Right lobe of liver (tissue), 6 donors: ENCODE data around the gene ANKS1B. TPM values are rescaled to one million over a fixed set of nuclear protein-coding genes. Genes with fewer than 3 reads are reported as not detected.

Experiments
- ATAC-seq, 4 donors: fragments of 200-7000 bp; cut with Tn5 transposase; one replicate each; pipeline ENCODE4 v1.9.1; 2020; ENCODE audit warnings: mild to moderate bottlenecking in 4 of 4, moderate library complexity in 4 of 4
- DNase-seq, 3 donors: peaks; one replicate each; pipeline ENCODE4 v3.0.0-alpha.2; 2020
- H3K27ac ChIP-seq, 3 donors: fragments of 200-600 bp; one replicate each; pipeline ENCODE4 v1.8.0; 2022
- H3K27me3 ChIP-seq, 2 donors: fragments of 200-600 bp; one replicate each; pipeline ENCODE4 v1.8.0; 2022
- H3K36me3 ChIP-seq, 4 donors: fragments of 200-600 bp; sonication (generic) in 1 of 4; one replicate each; pipeline versions ENCODE4 v1.5.1 to v1.8.0; 2017 to 2022; ENCODE audit warnings: control low read depth in 1 of 4
- H3K4me1 ChIP-seq, 4 donors: fragments of 200-600 bp; sonication (generic) in 1 of 4; one replicate each; pipeline versions ENCODE4 v1.5.1 to v1.8.0; 2017 to 2022; ENCODE audit warnings: control low read depth in 1 of 4
- H3K4me3 ChIP-seq, 3 donors: fragments of 200-600 bp; one replicate each; pipeline ENCODE4 v1.8.0; 2022
- H3K9me3 ChIP-seq, 4 donors: fragments of 200-600 bp; sonication (generic) in 1 of 4; one replicate each; pipeline versions ENCODE4 v1.5.1 to v1.8.0; 2017 to 2022; ENCODE audit warnings: control low read depth in 1 of 4
- CTCF ChIP-seq, 4 donors: fragments of 200-600 bp in 3 of 4; fragments of 450-650 bp in 1 of 4; IDR thresholded peaks; one replicate each; pipeline versions ENCODE4 v1.5.1 to v1.8.0; 2016 to 2022; ENCODE audit warnings: antibody characterized with exemption in 4 of 4, mild to moderate bottlenecking in 2 of 4
- POLR2A ChIP-seq: fragments of 450-650 bp; IDR thresholded peaks from one replicate; pipeline ENCODE4 v1.6.1; 2017; ENCODE audit warnings: antibody characterized with exemption, mild to moderate bottlenecking
- WGBS: methylation state at CpG from one replicate; pipeline ENCODE4 v1.1.6; 2018; ENCODE audit warnings: low coverage, low lambda C conversion rate; ENCODE audit not compliant: insufficient coverage; ENCODE audit errors: missing lambda C conversion rate; 5-methylcytosine and 5-hydroxymethylcytosine counted together
- intact Hi-C, 2 donors: fragments of 100-400 bp; cut with DNase I; formaldehyde crosslinking; loops; one replicate each; pipeline versions ENCODE4 v1.11.2 to v1.14.1; 2022
- total RNA-seq, 6 experiments: library from RNA; depleted of rRNA in 2 of 6; stranded (reverse); fragments of >200 nt in 2 of 6; fragmentation: NEBNext Ultra II Directional in 3 of 6; extraction: Animal tissue kit (Norgen Biotek cat#: 25700) in 3 of 6; gene quantifications; one replicate each; pipeline versions ENCODE4 v1.1.0 to v1.2.4, GENCODE V29; 2016 to 2023
- donor health status: DM: no; HTN: yes; CAD: no.
- donor health status: DM: no; HTN: no; CAD: no.
- donor health status: DM: no; HTN: no; CAD: no.
- donor health status: DM: no; HTN: yes; CAD: no.
- donor health status: DM: no; HTN: yes; CAD: no.

The ANKS1B gene
- total RNA-seq, 6 experiments from 2014 or later: 0.17 to 1.9 (median 0.44) TPM; not detected in 1

- Histone ChIP-seq H3K36me3 (no peaks in the 10 kb centered on the region), H3K27ac (no peak overlapping the region), H3K4me1 (no peaks in the 10 kb centered on the region), H3K27me3 (no peaks in the 10 kb centered on the region), H3K4me3 (no peak overlapping the region), H3K9me3 (no peaks in the 10 kb centered on the region)
- TF ChIP-seq POLR2A (no peak), CTCF (IDR thresholded peaks at IDR 0.05) (no peak)
- intact Hi-C loops: no loop called here
- ATAC-seq (no peak), DNase-seq (no peak)
These were observed 964.9 kb downstream of the ANKS1B start for GRCh38 chr12:99019798-99020197.

- Histone ChIP-seq H3K4me1 (no peaks in the 10 kb centered on the region), H3K27me3 (no peaks in the 10 kb centered on the region), H3K4me3 (no peak overlapping the region), H3K27ac (no peak overlapping the region), H3K36me3 (no peaks in the 10 kb centered on the region), H3K9me3 (no peaks in the 10 kb centered on the region)
- DNase-seq: no peak
- ATAC-seq: no peak
- intact Hi-C loops: no loop called here
- WGBS: 52% methylated on average over 2 of the region's 2 CpGs
- TF ChIP-seq POLR2A: no peak
These were observed 966.8 kb downstream of the ANKS1B start for GRCh38 chr12:99017971-99018370.

GRCh38 chr12:99009654-99010296 lies 975.0 kb downstream of the ANKS1B start:
- 40% methylated on average over 3 of the region's 3 CpGs for WGBS

GRCh38 chr12:99005601-99006000 lies 979.1 kb downstream of the ANKS1B start:
- Histone ChIP-seq H3K4me3 (no peak overlapping the region), H3K27ac (no peak overlapping the region), H3K4me1 (no peaks in the 10 kb centered on the region), H3K9me3 (no peaks in the 10 kb centered on the region), H3K27me3 (no peaks in the 10 kb centered on the region), H3K36me3 (no peaks in the 10 kb centered on the region)
- WGBS: 70% methylated on average over 5 of the region's 5 CpGs
- TF ChIP-seq POLR2A (no peak), CTCF (IDR thresholded peaks at IDR 0.05) (no peak)
- intact Hi-C loops: no loop called here
- ATAC-seq (no peak), DNase-seq (no peak)

More at GRCh38 chr12:99009654-99010296, 975.0 kb downstream of the ANKS1B start:
- TF ChIP-seq CTCF (IDR thresholded peaks at IDR 0.05): no peak
- no peak for TF ChIP-seq POLR2A
- H3K27me3 ChIP-seq: no peaks in the 10 kb centered on the region
- H3K4me1 ChIP-seq: no peaks in the 10 kb centered on the region
- DNase-seq (no peak), ATAC-seq (no peak)
- H3K27ac ChIP-seq: no peak overlapping the region
- intact Hi-C loops: no loop called here
- no peaks in the 10 kb centered on the region for H3K9me3 ChIP-seq
- H3K4me3 ChIP-seq: no peak overlapping the region
- no peaks in the 10 kb centered on the region for H3K36me3 ChIP-seq

- 66% methylated on average over 11 of the region's 12 CpGs for WGBS
- ATAC-seq (no peak), DNase-seq (no peak)
- Histone ChIP-seq H3K4me1 (no peaks in the 10 kb centered on the region), H3K9me3 (no peaks in the 10 kb centered on the region), H3K4me3 (no peak overlapping the region), H3K27ac (no peak overlapping the region), H3K27me3 (no peaks in the 10 kb centered on the region), H3K36me3 (no peaks in the 10 kb centered on the region)
- intact Hi-C loops: no loop called here
- TF ChIP-seq CTCF (IDR thresholded peaks at IDR 0.05) (no peak), POLR2A (no peak)
These were observed 979.8 kb downstream of the ANKS1B start for GRCh38 chr12:99004799-99005466.
